ACC112 (cell line): ENCODE data around the gene ZNF525.
"Not testable (repeated sequence)": the region's sequence is repeated elsewhere in the genome, so short reads cannot be mapped to it uniquely, and the experiment has no call there.

Experiments used
- H2AFZ ChIP-seq: fragments of 200-600 bp; sonication (generic); one replicate; pipeline ENCODE4 v1.6.0; 2017; ENCODE audit warnings: antibody characterized with exemption, low read length; ENCODE audit not compliant: unreplicated experiment
- H3K27ac ChIP-seq: fragments of 200-600 bp; sonication (generic); 2 replicates; pipeline ENCODE4 v1.5.1; 2014; ENCODE audit warnings: low read depth, mild to moderate bottlenecking, antibody characterized with exemption, low read length, moderate library complexity
- H3K27me3 ChIP-seq: fragments of 200-600 bp; sonication (generic); 2 replicates; pipeline ENCODE4 v1.6.1; 2014; ENCODE audit warnings: mild to moderate bottlenecking, antibody characterized with exemption, low read length, moderate library complexity, mixed read lengths; ENCODE audit not compliant: insufficient read depth
- H3K36me3 ChIP-seq: fragments of 200-600 bp; sonication (generic); 2 replicates; pipeline ENCODE4 v1.6.1; 2016; ENCODE audit warnings: mild to moderate bottlenecking, antibody characterized with exemption, low read length, moderate library complexity, mixed read lengths; ENCODE audit not compliant: insufficient read depth
- H3K4me1 ChIP-seq: fragments of 200-600 bp; sonication (generic); one replicate; pipeline ENCODE4 v1.6.1; 2016; ENCODE audit warnings: low read length, mixed read lengths; ENCODE audit not compliant: insufficient read depth, unreplicated experiment, control insufficient read depth
- H3K4me3 ChIP-seq: fragments of 200-600 bp; sonication (generic); 2 replicates; pipeline ENCODE4 v1.5.1; 2014; ENCODE audit warnings: mild to moderate bottlenecking, low read depth, low read length
- H3K79me2 ChIP-seq: fragments of 200-600 bp; sonication (generic); one replicate; pipeline ENCODE4 v1.6.0; 2016; ENCODE audit warnings: low read length; ENCODE audit not compliant: control insufficient read depth, unreplicated experiment, insufficient read depth

Gene ZNF525

GRCh38 chr19:53395840-53396524 lies 30.5 kb downstream of the ZNF525 start:
- H3K27ac ChIP-seq, H2AFZ ChIP-seq: not testable (repeated sequence)

GRCh38 chr19:53396525-53396868 lies 31.0 kb downstream of the ZNF525 start:
- Histone ChIP-seq H3K79me2 (peaks cover 13% of the 10 kb centered on the region), H3K4me3 (peak overlapping the region; percentile 87), H3K27ac (no peak overlapping the region), H3K27me3 (no peaks in the 10 kb centered on the region), H3K36me3 (peaks cover 4% of the 10 kb centered on the region; the same call in 1 of the 2 replicates), H2AFZ (no peak overlapping the region), H3K4me1 (no peaks in the 10 kb centered on the region)

More at GRCh38 chr19:53395840-53396524, 30.5 kb downstream of the ZNF525 start:
- H3K4me1 ChIP-seq, H3K27me3 ChIP-seq, H3K36me3 ChIP-seq: not testable (repeated sequence)
- Histone ChIP-seq H3K4me3 (peak overlapping the region; percentile 87), H3K79me2 (peaks cover 13% of the 10 kb centered on the region)

GRCh38 chr19:53397918-53398317 lies 32.4 kb downstream of the ZNF525 start:
- H3K4me1 ChIP-seq, H3K4me3 ChIP-seq, H3K27me3 ChIP-seq, H2AFZ ChIP-seq, H3K27ac ChIP-seq: not testable (repeated sequence)
- Histone ChIP-seq H3K79me2 (peaks cover 13% of the 10 kb centered on the region), H3K36me3 (peaks cover 11% of the 10 kb centered on the region; the same call in 1 of the 2 replicates)

- H3K79me2 ChIP-seq = no peaks in the 10 kb centered on the region
- no peak overlapping the region for H3K4me3 ChIP-seq
- H3K4me1 ChIP-seq = no peaks in the 10 kb centered on the region
- H3K27me3 ChIP-seq = no peaks in the 10 kb centered on the region
- H3K36me3 ChIP-seq = peaks cover 39% of the 10 kb centered on the region
- no peak overlapping the region for H2AFZ ChIP-seq
- no peak overlapping the region for H3K27ac ChIP-seq
These were observed 44.1 kb downstream of the ZNF525 start for GRCh38 chr19:53409505-53410204.

GRCh38 chr19:53420520-53421315 lies 55.2 kb downstream of the ZNF525 start:
- H3K79me2 ChIP-seq, H3K4me1 ChIP-seq, H2AFZ ChIP-seq, H3K27ac ChIP-seq, H3K27me3 ChIP-seq, H3K4me3 ChIP-seq, H3K36me3 ChIP-seq: not testable (repeated sequence)

- Histone ChIP-seq H3K79me2 (no peaks in the 10 kb centered on the region), H3K36me3 (no peaks in the 10 kb centered on the region), H3K27me3 (no peaks in the 10 kb centered on the region), H2AFZ (no peak overlapping the region), H3K4me1 (no peaks in the 10 kb centered on the region), H3K4me3 (no peak overlapping the region), H3K27ac (no peak overlapping the region)
These were observed 57.0 kb downstream of the ZNF525 start for GRCh38 chr19:53422551-53422950.

- H3K79me2 ChIP-seq, H3K4me1 ChIP-seq, H2AFZ ChIP-seq, H3K27me3 ChIP-seq, H3K27ac ChIP-seq, H3K4me3 ChIP-seq, H3K36me3 ChIP-seq: not testable (repeated sequence)
These were observed 57.6 kb downstream of the ZNF525 start for GRCh38 chr19:53423074-53423473.

- H3K36me3 ChIP-seq, H3K27ac ChIP-seq, H3K27me3 ChIP-seq, H3K4me3 ChIP-seq, H3K4me1 ChIP-seq, H2AFZ ChIP-seq, H3K79me2 ChIP-seq: not testable (repeated sequence)
These were observed 58.2 kb downstream of the ZNF525 start for GRCh38 chr19:53423680-53424079.

GRCh38 chr19:53424968-53425597 lies 59.6 kb downstream of the ZNF525 start:
- Histone ChIP-seq H3K27me3 (no peaks in the 10 kb centered on the region), H3K79me2 (no peaks in the 10 kb centered on the region), H3K27ac (no peak overlapping the region), H3K36me3 (no peaks in the 10 kb centered on the region), H2AFZ (no peak overlapping the region), H3K4me3 (no peak overlapping the region), H3K4me1 (no peaks in the 10 kb centered on the region)

GRCh38 chr19:53431399-53432087 lies 66.0 kb downstream of the ZNF525 start, which contains the start of gene ZNF761:
ZNF761 (plus strand) TSS chr19:53431984; CDS start chr19:53447269, 15,285 bp downstream.
- H2AFZ ChIP-seq = peak within 1 kb of the TSS; percentile 91
- H3K79me2 ChIP-seq = peaks cover 8% of the 10 kb centered on the region
- H3K27ac ChIP-seq = no peak within 1 kb of the TSS; the same call in 1 of the 2 replicates
- H3K4me1 ChIP-seq = no peaks in the 10 kb centered on the region
- H3K27me3 ChIP-seq = no peaks in the 10 kb centered on the region
- H3K36me3 ChIP-seq = peaks cover 9% of the 10 kb centered on the region; the same call in 1 of the 2 replicates
- H3K4me3 ChIP-seq = peak within 1 kb of the TSS; percentile 90
